ENCODE results near the gene FCRL5. TPM values are rescaled to one million over a fixed set of nuclear protein-coding genes. Genes with fewer than 3 reads are reported as not detected.
"Not testable (repeated sequence)": the region's sequence is repeated elsewhere in the genome, so short reads cannot be mapped to it uniquely, and the experiment has no call there.

FCRL5 gene
- total RNA-seq, 4 donors from 2014 or later, result 0.15 to 1.2 TPM; not detected in 2

- TF ChIP-seq CTCF (IDR thresholded peaks at IDR 0.05) (no peak), POLR2A (IDR thresholded peaks at IDR 0.05) (no peak)
- H3K9me3 ChIP-seq, result no peaks in the 10 kb centered on the region
- intact Hi-C loops (cut with DNase I), result no loop called here
- H3K27ac ChIP-seq, result no peak overlapping the region
- no peaks in the 10 kb centered on the region for H3K27me3 ChIP-seq
- H3K36me3 ChIP-seq, result no peaks in the 10 kb centered on the region
- 68% methylated on average over 2 of the region's 2 CpGs for WGBS, 2 donors
- no peak for DNase-seq
- H3K4me1 ChIP-seq, result no peaks in the 10 kb centered on the region
- no peak overlapping the region for H3K4me3 ChIP-seq (replicated peaks in 1 of 3)
Observed at GRCh38 chr1:157558119-157558518, 5.8 kb upstream of the FCRL5 start.

- 75 to 87% methylated on average over 1 of the region's 1 CpG for WGBS, 2 donors
- H3K27ac ChIP-seq; H3K27me3 ChIP-seq; H3K4me1 ChIP-seq; H3K9me3 ChIP-seq; H3K4me3 ChIP-seq (replicated peaks in 1 of 3); H3K36me3 ChIP-seq; intact Hi-C loops (cut with DNase I); DNase-seq: not testable (repeated sequence)
Observed at GRCh38 chr1:157548081-157548480, 4.2 kb downstream of the FCRL5 start.

- no peak for TF ChIP-seq CTCF (IDR thresholded peaks at IDR 0.05)
- no peak for TF ChIP-seq POLR2A (IDR thresholded peaks at IDR 0.05)
- Histone ChIP-seq H3K36me3 (no peaks in the 10 kb centered on the region), H3K9me3 (no peaks in the 10 kb centered on the region), H3K27ac (peak overlapping the region; percentile 68 to 72 (median 71)), H3K4me3 (replicated peaks in 1 of 3) (no peak overlapping the region), H3K27me3 (no peaks in the 10 kb centered on the region), H3K4me1 (peaks cover 14 to 21% of the 10 kb centered on the region in 2 donors)
- WGBS, 2 donors, result 32 to 42% methylated on average over 6 of the region's 6 CpGs
- intact Hi-C loops (cut with DNase I), result no loop called here
- peak; percentile 98 for DNase-seq
Observed at GRCh38 chr1:157542676-157543075, 9.6 kb downstream of the FCRL5 start.

GRCh38 chr1:157540852-157541251 is 11.5 kb downstream of the FCRL5 start:
- Histone ChIP-seq H3K27me3 (no peaks in the 10 kb centered on the region), H3K4me1 (peaks cover 14 to 21% of the 10 kb centered on the region in 2 donors), H3K4me3 (replicated peaks in 1 of 3) (no peak overlapping the region), H3K27ac (no peak overlapping the region), H3K9me3 (no peaks in the 10 kb centered on the region), H3K36me3 (no peaks in the 10 kb centered on the region)
- TF ChIP-seq POLR2A (IDR thresholded peaks at IDR 0.05) (no peak), CTCF (IDR thresholded peaks at IDR 0.05) (no peak)
- 63 to 73% methylated on average over 3 of the region's 3 CpGs for WGBS, 2 donors
- DNase-seq, result no peak
- intact Hi-C loops (cut with DNase I), result no loop called here

- Histone ChIP-seq H3K4me3 (replicated peaks in 1 of 3) (no peak overlapping the region), H3K27me3 (no peaks in the 10 kb centered on the region), H3K36me3 (no peaks in the 10 kb centered on the region), H3K9me3 (no peaks in the 10 kb centered on the region), H3K4me1 (peaks cover 14 to 21% of the 10 kb centered on the region in 2 donors), H3K27ac (no peak overlapping the region)
- no peak for DNase-seq
- TF ChIP-seq POLR2A (IDR thresholded peaks at IDR 0.05) (no peak), CTCF (IDR thresholded peaks at IDR 0.05) (no peak)
- intact Hi-C loops (cut with DNase I), result no loop called here
- 26 to 39% methylated on average over 2 of the region's 2 CpGs for whole genome bisulfite sequencing, 2 donors
Observed at GRCh38 chr1:157540160-157540748, 12.1 kb downstream of the FCRL5 start.

- Histone ChIP-seq H3K4me1 (peaks cover 14 to 21% of the 10 kb centered on the region in 2 donors), H3K36me3 (no peaks in the 10 kb centered on the region), H3K4me3 (replicated peaks in 1 of 3) (no peak overlapping the region), H3K27me3 (no peaks in the 10 kb centered on the region), H3K27ac (no peak overlapping the region), H3K9me3 (no peaks in the 10 kb centered on the region)
- intact Hi-C loops (cut with DNase I), result no loop called here
- TF ChIP-seq CTCF (IDR thresholded peaks at IDR 0.05), result no peak
- no peak for TF ChIP-seq POLR2A (IDR thresholded peaks at IDR 0.05)
- DNase-seq, result no peak
Observed at GRCh38 chr1:157539568-157539967, 12.7 kb downstream of the FCRL5 start.
